Coronary artery (tissue), 2 donors: Measurements from ENCODE around the gene RRP8.

Experiments
- DNase-seq: peaks from one replicate; pipeline ENCODE4 v3.0.0-alpha.2; 2017; ENCODE audit warnings: low spot score
- H3K27ac ChIP-seq, 2 donors: fragments of 200-600 bp; sonication (generic); one replicate each; pipeline ENCODE4 v1.5.1; 2016 to 2019
- H3K4me3 ChIP-seq: fragments of 200-600 bp; sonication (generic); 2 replicates; pipeline ENCODE4 v1.5.1; 2016; ENCODE audit warnings: mild to moderate bottlenecking, moderate library complexity
- TF ChIP-seq, protein P1 (sequence below): fragments of 200-600 bp; sonication (generic); IDR thresholded peaks from one replicate; pipeline ENCODE4 v1.5.1; 2019; ENCODE audit warnings: antibody characterized with exemption

The RRP8 gene

DNA sequence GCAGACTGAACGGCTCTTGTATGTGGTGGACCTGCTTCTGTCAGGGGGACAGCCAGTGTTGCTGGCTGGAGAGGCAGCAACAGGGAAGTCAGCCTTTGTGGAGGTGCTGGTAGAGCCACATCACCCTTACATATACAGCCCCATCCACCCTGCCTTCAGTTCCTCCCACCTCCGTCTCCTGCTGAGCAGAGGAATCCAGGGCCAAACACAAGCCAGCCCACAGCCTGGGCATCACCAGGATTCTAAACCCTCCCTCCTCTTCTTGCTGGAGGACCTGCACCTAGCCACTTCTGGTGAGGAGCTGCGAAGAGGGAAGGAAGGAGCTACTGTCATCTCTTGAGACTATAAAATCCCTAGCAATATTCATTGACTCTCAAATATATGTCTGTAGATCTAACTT lies 54.8 kb downstream of the RRP8 start:
- Histone ChIP-seq H3K27ac (no peak overlapping the region), H3K4me3 (no peak overlapping the region)
- TF ChIP-seq, protein P1, sequence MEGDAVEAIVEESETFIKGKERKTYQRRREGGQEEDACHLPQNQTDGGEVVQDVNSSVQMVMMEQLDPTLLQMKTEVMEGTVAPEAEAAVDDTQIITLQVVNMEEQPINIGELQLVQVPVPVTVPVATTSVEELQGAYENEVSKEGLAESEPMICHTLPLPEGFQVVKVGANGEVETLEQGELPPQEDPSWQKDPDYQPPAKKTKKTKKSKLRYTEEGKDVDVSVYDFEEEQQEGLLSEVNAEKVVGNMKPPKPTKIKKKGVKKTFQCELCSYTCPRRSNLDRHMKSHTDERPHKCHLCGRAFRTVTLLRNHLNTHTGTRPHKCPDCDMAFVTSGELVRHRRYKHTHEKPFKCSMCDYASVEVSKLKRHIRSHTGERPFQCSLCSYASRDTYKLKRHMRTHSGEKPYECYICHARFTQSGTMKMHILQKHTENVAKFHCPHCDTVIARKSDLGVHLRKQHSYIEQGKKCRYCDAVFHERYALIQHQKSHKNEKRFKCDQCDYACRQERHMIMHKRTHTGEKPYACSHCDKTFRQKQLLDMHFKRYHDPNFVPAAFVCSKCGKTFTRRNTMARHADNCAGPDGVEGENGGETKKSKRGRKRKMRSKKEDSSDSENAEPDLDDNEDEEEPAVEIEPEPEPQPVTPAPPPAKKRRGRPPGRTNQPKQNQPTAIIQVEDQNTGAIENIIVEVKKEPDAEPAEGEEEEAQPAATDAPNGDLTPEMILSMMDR: no peak
- no peak for DNase-seq

DNA sequence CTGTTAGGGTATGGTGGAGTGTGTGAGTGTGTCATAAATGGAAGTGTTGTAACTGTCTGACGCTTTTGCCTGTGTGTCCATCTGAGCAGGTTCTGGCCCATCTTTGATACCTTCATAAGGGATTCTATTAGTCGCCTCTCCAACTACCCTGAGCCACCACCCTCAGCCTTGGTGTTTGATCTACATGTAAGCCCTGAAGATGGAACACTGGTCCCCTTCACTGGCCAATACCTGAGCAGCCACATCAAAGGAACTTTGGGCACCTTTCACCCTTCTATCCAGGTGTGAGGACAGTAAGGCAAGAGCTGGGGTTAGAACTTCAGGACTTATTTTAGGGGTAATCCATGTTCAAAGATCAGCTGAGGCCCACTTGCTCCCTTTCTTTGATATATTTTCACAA lies 55.3 kb downstream of the RRP8 start:
- H3K4me3 ChIP-seq: no peak overlapping the region
- TF ChIP-seq, protein P1: no peak
- H3K27ac ChIP-seq: no peak overlapping the region
- no peak for DNase-seq

DNA sequence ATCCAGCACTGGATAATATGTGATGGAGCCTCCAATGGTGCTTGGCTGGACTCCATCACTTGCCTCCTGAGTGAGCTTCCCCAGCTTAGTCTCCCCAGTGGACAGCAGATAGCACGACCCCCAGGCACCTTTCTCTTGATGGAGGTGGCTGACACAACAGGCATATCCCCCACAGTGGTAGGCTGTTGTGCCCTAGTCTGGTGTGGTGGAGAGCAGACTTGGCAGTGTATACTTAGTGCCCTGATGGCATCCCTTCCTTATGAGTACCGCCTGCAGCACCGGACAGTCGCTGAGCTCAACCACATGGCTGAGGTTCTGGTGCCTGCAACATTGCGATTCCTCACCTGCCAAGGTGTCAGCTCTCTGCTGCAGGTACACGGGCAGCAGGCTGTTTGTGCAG lies 56.2 kb downstream of the RRP8 start:
- Histone ChIP-seq H3K27ac (no peak overlapping the region), H3K4me3 (no peak overlapping the region)
- DNase-seq: no peak
- TF ChIP-seq, protein P1: no peak

DNA sequence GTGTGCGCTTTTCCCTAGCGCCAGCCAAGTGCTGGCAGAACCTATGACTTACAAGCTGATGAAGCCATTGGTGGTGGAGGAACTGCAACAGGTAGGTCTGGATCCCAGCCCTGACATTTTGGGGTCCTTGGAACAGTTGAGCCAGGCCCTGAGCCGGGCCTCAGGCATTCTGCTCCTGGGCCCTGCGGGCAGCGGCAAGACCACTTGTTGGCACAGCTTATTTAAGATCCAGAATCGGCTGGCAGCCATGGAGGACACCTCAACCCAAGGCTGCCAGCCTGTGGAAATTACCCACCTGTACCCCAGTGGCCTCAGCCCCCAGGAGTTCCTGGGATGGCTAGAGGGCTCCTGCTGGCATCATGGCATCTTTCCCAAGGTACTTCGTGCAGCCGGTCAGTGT lies 56.7 kb downstream of the RRP8 start:
- no peak overlapping the region for H3K4me3 ChIP-seq
- TF ChIP-seq, protein P1: no peak
- DNase-seq: no peak
- H3K27ac ChIP-seq: no peak overlapping the region

- no peak overlapping the region for H3K4me3 ChIP-seq
- DNase-seq: no peak
- no peak overlapping the region for H3K27ac ChIP-seq
- TF ChIP-seq, protein P1: no peak
Measured at GRCh38 chr11:6545917-6546605, 57.4 kb downstream of the RRP8 start.
